ENCODE results near the gene ZNF664.

The ZNF664 gene

GRCh38 chr12:123958462-123958861, 14.6 kb upstream of the ZNF664 start:
- Histone ChIP-seq H3K4me3 (no peak overlapping the region), H3K27ac (no peak overlapping the region), H3K36me3 (no peaks in the 10 kb centered on the region), H3K27me3 (no peaks in the 10 kb centered on the region), H3K9me3 (no peaks in the 10 kb centered on the region), H3K4me1 (peaks cover 14% of the 10 kb centered on the region), H3K4me2 (no peak overlapping the region), H3K9ac (no peak overlapping the region), H4K20me1 (peaks cover 25% of the 10 kb centered on the region)
- TF ChIP-seq Cebpa-rat (IDR thresholded peaks at IDR 0.05) = no peak

- H3K4me3 ChIP-seq = no peak overlapping the region
- no peaks in the 10 kb centered on the region for H3K27me3 ChIP-seq
- H3K27ac ChIP-seq = no peak overlapping the region
- H3K9me3 ChIP-seq = no peaks in the 10 kb centered on the region
- peaks cover 25% of the 10 kb centered on the region for H4K20me1 ChIP-seq
- no peak overlapping the region for H3K4me2 ChIP-seq
- no peak for TF ChIP-seq Cebpa-rat (IDR thresholded peaks at IDR 0.05)
- no peak overlapping the region for H3K9ac ChIP-seq
- peaks cover 14% of the 10 kb centered on the region for H3K4me1 ChIP-seq
- no peaks in the 10 kb centered on the region for H3K36me3 ChIP-seq
Measured at GRCh38 chr12:123958876-123959275, 14.1 kb upstream of the ZNF664 start.

GRCh38 chr12:123960029-123960735, 12.8 kb upstream of the ZNF664 start:
- peaks cover 14% of the 10 kb centered on the region for H3K4me1 ChIP-seq
- H4K20me1 ChIP-seq = peaks cover 25% of the 10 kb centered on the region
- H3K27me3 ChIP-seq = no peaks in the 10 kb centered on the region
- no peak overlapping the region for H3K4me2 ChIP-seq
- H3K9ac ChIP-seq = no peak overlapping the region
- H3K27ac ChIP-seq = no peak overlapping the region
- no peaks in the 10 kb centered on the region for H3K36me3 ChIP-seq
- TF ChIP-seq Cebpa-rat (IDR thresholded peaks at IDR 0.05) = no peak
- H3K9me3 ChIP-seq = no peaks in the 10 kb centered on the region
- H3K4me3 ChIP-seq = no peak overlapping the region

- Histone ChIP-seq H4K20me1 (peaks cover 30% of the 10 kb centered on the region), H3K36me3 (no peaks in the 10 kb centered on the region), H3K4me3 (no peak overlapping the region), H3K4me2 (no peak overlapping the region), H3K27me3 (no peaks in the 10 kb centered on the region), H3K27ac (no peak overlapping the region), H3K4me1 (peaks cover 14% of the 10 kb centered on the region), H3K9ac (no peak overlapping the region), H3K9me3 (no peaks in the 10 kb centered on the region)
- no peak for TF ChIP-seq Cebpa-rat (IDR thresholded peaks at IDR 0.05)
Measured at GRCh38 chr12:123960856-123961255, 12.2 kb upstream of the ZNF664 start.

GRCh38 chr12:123961585-123962345, 11.2 kb upstream of the ZNF664 start:
- no peak overlapping the region for H3K9ac ChIP-seq
- no peak for TF ChIP-seq Cebpa-rat (IDR thresholded peaks at IDR 0.05)
- no peak overlapping the region for H3K4me3 ChIP-seq
- H3K9me3 ChIP-seq = no peaks in the 10 kb centered on the region
- peaks cover 39% of the 10 kb centered on the region for H4K20me1 ChIP-seq
- peaks cover 14% of the 10 kb centered on the region for H3K4me1 ChIP-seq
- no peaks in the 10 kb centered on the region for H3K27me3 ChIP-seq
- no peaks in the 10 kb centered on the region for H3K36me3 ChIP-seq
- H3K4me2 ChIP-seq = no peak overlapping the region
- H3K27ac ChIP-seq = no peak overlapping the region

GRCh38 chr12:123962513-123962912, 10.5 kb upstream of the ZNF664 start:
- Histone ChIP-seq H3K4me2 (no peak overlapping the region), H3K9me3 (no peaks in the 10 kb centered on the region), H4K20me1 (peaks cover 46% of the 10 kb centered on the region), H3K27me3 (no peaks in the 10 kb centered on the region), H3K4me1 (peaks cover 9% of the 10 kb centered on the region), H3K9ac (no peak overlapping the region), H3K27ac (no peak overlapping the region), H3K4me3 (no peak overlapping the region), H3K36me3 (no peaks in the 10 kb centered on the region)
- no peak for TF ChIP-seq Cebpa-rat (IDR thresholded peaks at IDR 0.05)

GRCh38 chr12:123963821-123964220, 9.2 kb upstream of the ZNF664 start:
- Histone ChIP-seq H3K9ac (no peak overlapping the region), H3K9me3 (no peaks in the 10 kb centered on the region), H3K4me3 (no peak overlapping the region), H3K27me3 (no peaks in the 10 kb centered on the region), H3K36me3 (no peaks in the 10 kb centered on the region), H4K20me1 (peaks cover 58% of the 10 kb centered on the region), H3K27ac (no peak overlapping the region), H3K4me1 (0 out of 2 replicates have a peak, but pooled peaks cover 6% of the 10 kb centered on the region), H3K4me2 (no peak overlapping the region)
- TF ChIP-seq Cebpa-rat (IDR thresholded peaks at IDR 0.05) = no peak

- Histone ChIP-seq H4K20me1 (peaks cover 74% of the 10 kb centered on the region), H3K9me3 (no peaks in the 10 kb centered on the region), H3K27me3 (no peaks in the 10 kb centered on the region), H3K4me1 (0 out of 2 replicates have a peak, but pooled peaks cover 6% of the 10 kb centered on the region), H3K4me3 (no peak overlapping the region), H3K9ac (no peak overlapping the region), H3K4me2 (no peak overlapping the region), H3K36me3 (no peaks in the 10 kb centered on the region), H3K27ac (no peak overlapping the region)
- TF ChIP-seq Cebpa-rat (IDR thresholded peaks at IDR 0.05) = no peak
Measured at GRCh38 chr12:123965382-123965781, 7.6 kb upstream of the ZNF664 start.

- Histone ChIP-seq H3K4me2 (no peak overlapping the region), H3K4me3 (no peak overlapping the region), H3K9ac (no peak overlapping the region), H3K27me3 (peaks cover 3% of the 10 kb centered on the region; the same call in 1 of the 2 replicates), H3K27ac (no peak overlapping the region), H3K36me3 (no peaks in the 10 kb centered on the region), H3K4me1 (peaks cover 11% of the 10 kb centered on the region), H4K20me1 (peaks cover 80% of the 10 kb centered on the region), H3K9me3 (no peaks in the 10 kb centered on the region)
- no peak for TF ChIP-seq Cebpa-rat (IDR thresholded peaks at IDR 0.05)
Measured at GRCh38 chr12:123966596-123966995, 6.4 kb upstream of the ZNF664 start.

- Histone ChIP-seq H3K9me3 (no peaks in the 10 kb centered on the region), H4K20me1 (peaks cover 79% of the 10 kb centered on the region), H3K9ac (no peak overlapping the region), H3K4me3 (no peak overlapping the region), H3K4me1 (peaks cover 16% of the 10 kb centered on the region), H3K27me3 (peaks cover 9% of the 10 kb centered on the region; the same call in 1 of the 2 replicates), H3K4me2 (no peak overlapping the region), H3K36me3 (no peaks in the 10 kb centered on the region), H3K27ac (no peak overlapping the region)
- no peak for TF ChIP-seq Cebpa-rat (IDR thresholded peaks at IDR 0.05)
Measured at GRCh38 chr12:123967121-123967586, 5.9 kb upstream of the ZNF664 start.
